ENCODE data around the gene CRYBG3.

Gene CRYBG3

GRCh38 chr3:97949743-97950142 is 127.9 kb downstream of the CRYBG3 start:
- DNase-seq: no peak

GRCh38 chr3:97950360-97950759 is 128.5 kb downstream of the CRYBG3 start:
- no peak for DNase-seq

GRCh38 chr3:97952280-97952679 is 130.5 kb downstream of the CRYBG3 start:
- no peak for DNase-seq

- DNase-seq: no peak
Observed at GRCh38 chr3:97952872-97953271, 131.1 kb downstream of the CRYBG3 start.

- no peak for DNase-seq
Observed at GRCh38 chr3:97954228-97954827, 132.5 kb downstream of the CRYBG3 start.

- no peak for DNase-seq
Observed at GRCh38 chr3:97956051-97956450, 134.2 kb downstream of the CRYBG3 start.

- no peak for DNase-seq
Observed at GRCh38 chr3:97957617-97958311, 136.0 kb downstream of the CRYBG3 start.

GRCh38 chr3:97958396-97958795 is 136.6 kb downstream of the CRYBG3 start:
- no peak for DNase-seq

GRCh38 chr3:97958796-97959195 is 137.0 kb downstream of the CRYBG3 start:
- no peak for DNase-seq

GRCh38 chr3:97959872-97960271 is 138.1 kb downstream of the CRYBG3 start:
- DNase-seq: no peak

- no peak for DNase-seq
Observed at GRCh38 chr3:97960551-97960950, 138.7 kb downstream of the CRYBG3 start.

- no peak for DNase-seq
Observed at GRCh38 chr3:97960993-97961766, 139.4 kb downstream of the CRYBG3 start.

GRCh38 chr3:97967966-97968365 is 146.2 kb downstream of the CRYBG3 start:
- DNase-seq: no peak

GRCh38 chr3:97968376-97968775 is 146.6 kb downstream of the CRYBG3 start:
- no peak for DNase-seq

- DNase-seq: no peak
Observed at GRCh38 chr3:97969541-97969940, 147.7 kb downstream of the CRYBG3 start.

- no peak for DNase-seq
Observed at GRCh38 chr3:97970156-97970555, 148.3 kb downstream of the CRYBG3 start.

- DNase-seq: no peak
Observed at GRCh38 chr3:97970956-97971620, 149.3 kb downstream of the CRYBG3 start.

GRCh38 chr3:97971679-97972567 is 150.1 kb downstream of the CRYBG3 start, which contains the start of gene RIOX2:
RIOX2 (minus strand) TSS chr3:97972431; CDS start chr3:97967593, 4,838 bp downstream.
- DNase-seq: no peak

- no peak for DNase-seq
Observed at GRCh38 chr3:97972976-97973375, 151.2 kb downstream of the CRYBG3 start.

- no peak for DNase-seq
Observed at GRCh38 chr3:97974996-97975395, 153.2 kb downstream of the CRYBG3 start.

- DNase-seq: no peak
Observed at GRCh38 chr3:97975466-97975865, 153.7 kb downstream of the CRYBG3 start.

GRCh38 chr3:97979610-97980009 is 157.8 kb downstream of the CRYBG3 start:
- no peak for DNase-seq

Measured in SIG-M5 (cell line).